Measurements from ENCODE around the gene ZNF17.

GRCh38 chr19:57374179-57374578 lies 36.8 kb upstream of the ZNF17 start:
- TF ChIP-seq POLR2A (IDR thresholded peaks at IDR 0.05) = no peak
- TF ChIP-seq, protein P1, sequence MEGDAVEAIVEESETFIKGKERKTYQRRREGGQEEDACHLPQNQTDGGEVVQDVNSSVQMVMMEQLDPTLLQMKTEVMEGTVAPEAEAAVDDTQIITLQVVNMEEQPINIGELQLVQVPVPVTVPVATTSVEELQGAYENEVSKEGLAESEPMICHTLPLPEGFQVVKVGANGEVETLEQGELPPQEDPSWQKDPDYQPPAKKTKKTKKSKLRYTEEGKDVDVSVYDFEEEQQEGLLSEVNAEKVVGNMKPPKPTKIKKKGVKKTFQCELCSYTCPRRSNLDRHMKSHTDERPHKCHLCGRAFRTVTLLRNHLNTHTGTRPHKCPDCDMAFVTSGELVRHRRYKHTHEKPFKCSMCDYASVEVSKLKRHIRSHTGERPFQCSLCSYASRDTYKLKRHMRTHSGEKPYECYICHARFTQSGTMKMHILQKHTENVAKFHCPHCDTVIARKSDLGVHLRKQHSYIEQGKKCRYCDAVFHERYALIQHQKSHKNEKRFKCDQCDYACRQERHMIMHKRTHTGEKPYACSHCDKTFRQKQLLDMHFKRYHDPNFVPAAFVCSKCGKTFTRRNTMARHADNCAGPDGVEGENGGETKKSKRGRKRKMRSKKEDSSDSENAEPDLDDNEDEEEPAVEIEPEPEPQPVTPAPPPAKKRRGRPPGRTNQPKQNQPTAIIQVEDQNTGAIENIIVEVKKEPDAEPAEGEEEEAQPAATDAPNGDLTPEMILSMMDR (IDR thresholded peaks at IDR 0.05) = no peak
